Karpas-422 (cell line): Measurements from ENCODE around the gene PLPPR1. TPM values are rescaled to one million over a fixed set of nuclear protein-coding genes. Genes with fewer than 3 reads are reported as not detected.
A peak's percentile ranks its signal among the peaks of the same experiment; 100 is the strongest.

Experiments
- DNase-seq: peaks from one replicate; pipeline ENCODE4 v3.0.0-alpha.2; 2015
- H2AFZ ChIP-seq: fragments of 200-600 bp; sonication (generic); 2 replicates; pipeline ENCODE4 v1.6.1; 2014; ENCODE audit warnings: antibody characterized with exemption, low read length, mixed read lengths
- H3K27ac ChIP-seq: fragments of 200-600 bp; sonication (generic); 2 replicates; pipeline ENCODE4 v1.5.1; 2014; ENCODE audit warnings: mild to moderate bottlenecking, low read length, moderate library complexity
- H3K27me3 ChIP-seq: fragments of 200-600 bp; sonication (generic); 2 replicates; pipeline ENCODE4 v1.6.1; 2014; ENCODE audit warnings: low read length, mixed read lengths
- H3K36me3 ChIP-seq: fragments of 200-600 bp; sonication (generic); 2 replicates; pipeline ENCODE4 v1.6.1; 2014; ENCODE audit warnings: low read length, mixed read lengths; ENCODE audit not compliant: insufficient read depth
- H3K4me1 ChIP-seq: fragments of 200-600 bp; sonication (generic); 2 replicates; pipeline ENCODE4 v1.6.1; 2014; ENCODE audit warnings: mild to moderate bottlenecking, low read length, mixed read lengths
- H3K4me2 ChIP-seq: fragments of 200-600 bp; sonication (generic); 2 replicates; pipeline ENCODE4 v1.6.1; 2014; ENCODE audit warnings: low read length, low read depth, mild to moderate bottlenecking; ENCODE audit not compliant: poor library complexity, severe bottlenecking
- H3K4me3 ChIP-seq: fragments of 200-600 bp; sonication (generic); 2 replicates; pipeline ENCODE4 v1.5.1; 2014; ENCODE audit warnings: mild to moderate bottlenecking, antibody characterized with exemption, low read length, mixed read lengths
- H3K79me2 ChIP-seq: fragments of 200-600 bp; sonication (generic); 2 replicates; pipeline ENCODE4 v1.6.1; 2014; ENCODE audit warnings: mild to moderate bottlenecking, low read length, mixed read lengths
- H3K9ac ChIP-seq: fragments of 200-600 bp; sonication (generic); 2 replicates; pipeline ENCODE4 v1.6.0; 2014; ENCODE audit warnings: low read length
- H3K9me2 ChIP-seq: fragments of 200-600 bp; sonication (generic), shearing (Covaris generic); replicated peaks from 2 replicates; pipeline ENCODE4 v1.6.0; 2014; ENCODE audit warnings: mild to moderate bottlenecking, low read length, moderate library complexity; ENCODE audit not compliant: insufficient read depth
- H3K9me3 ChIP-seq: fragments of 300-700, 200-600 bp; sonication (generic); 2 replicates; pipeline ENCODE4 v1.6.1; 2014; ENCODE audit warnings: low read length, mixed read lengths
- H4K20me1 ChIP-seq: fragments of 200-600 bp; sonication (generic); 2 replicates; pipeline ENCODE4 v1.6.1; 2014; ENCODE audit warnings: mild to moderate bottlenecking, antibody characterized with exemption, low read length, low read depth; ENCODE audit not compliant: insufficient read depth
- total RNA-seq: library from RNA; depleted of rRNA; stranded (reverse); fragments of >200 nt; shearing (Covaris generic); gene quantifications from 2 replicates; pipeline ENCODE4 v1.2.3, GENCODE V29; 2014; ENCODE audit warnings: low replicate concordance

The PLPPR1 gene
- total RNA-seq, 1 experiment from 2014 or later: not detected

- no peak overlapping the region for H3K9ac ChIP-seq
- no peak overlapping the region for H3K4me2 ChIP-seq
- no peaks in the 10 kb centered on the region for H3K36me3 ChIP-seq
- no peaks in the 10 kb centered on the region for H4K20me1 ChIP-seq
- no peak overlapping the region for H3K27ac ChIP-seq
- no peak for DNase-seq
- no peaks in the 10 kb centered on the region for H3K79me2 ChIP-seq
- no peaks in the 10 kb centered on the region for H3K27me3 ChIP-seq
- H3K4me1 ChIP-seq: no peaks in the 10 kb centered on the region
- no peak overlapping the region for H2AFZ ChIP-seq
- no peak overlapping the region for H3K4me3 ChIP-seq
- no peaks in the 10 kb centered on the region for H3K9me3 ChIP-seq
- no peaks in the 10 kb centered on the region for H3K9me2 ChIP-seq
Observed at GRCh38 chr9:101200852-101201251, 172.3 kb downstream of the PLPPR1 start.

- DNase-seq: no peak
- H3K4me2 ChIP-seq: no peak overlapping the region
Observed at GRCh38 chr9:101201630-101202029, 173.1 kb downstream of the PLPPR1 start.

DNA sequence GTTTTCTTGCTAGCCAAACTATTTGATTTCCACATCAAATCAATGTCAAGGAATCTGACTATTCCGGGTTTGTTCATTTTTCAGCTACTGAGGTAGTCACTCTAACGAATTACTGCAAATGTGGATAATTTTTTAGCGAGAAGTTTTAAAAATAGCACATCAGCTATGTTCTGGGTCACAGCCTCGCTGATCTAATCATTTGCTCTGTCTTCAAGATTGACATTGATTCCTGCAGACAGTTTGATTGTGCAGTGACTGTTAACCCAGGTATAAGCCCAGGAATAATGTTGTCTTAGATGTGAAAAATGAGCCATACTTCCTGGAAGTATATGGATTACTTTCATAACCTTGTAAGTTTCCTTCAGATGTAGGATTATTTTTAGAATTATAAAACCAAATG is 181.1 kb downstream of the PLPPR1 start:
- no peaks in the 10 kb centered on the region for H3K27me3 ChIP-seq
- no peak overlapping the region for H2AFZ ChIP-seq
- H3K9ac ChIP-seq: no peak overlapping the region
- no peak overlapping the region for H3K4me3 ChIP-seq
- H3K27ac ChIP-seq: no peak overlapping the region
- H3K36me3 ChIP-seq: no peaks in the 10 kb centered on the region
- H3K4me2 ChIP-seq: no peak overlapping the region
- no peaks in the 10 kb centered on the region for H3K9me2 ChIP-seq
- H4K20me1 ChIP-seq: no peaks in the 10 kb centered on the region
- DNase-seq: no peak
- no peaks in the 10 kb centered on the region for H3K9me3 ChIP-seq
- H3K4me1 ChIP-seq: no peaks in the 10 kb centered on the region
- no peaks in the 10 kb centered on the region for H3K79me2 ChIP-seq

More at GRCh38 chr9:101201630-101202029, 173.1 kb downstream of the PLPPR1 start:
- no peak overlapping the region for H3K27ac ChIP-seq
- no peaks in the 10 kb centered on the region for H3K79me2 ChIP-seq
- H3K4me3 ChIP-seq: no peak overlapping the region
- H4K20me1 ChIP-seq: no peaks in the 10 kb centered on the region
- H3K4me1 ChIP-seq: no peaks in the 10 kb centered on the region
- no peaks in the 10 kb centered on the region for H3K27me3 ChIP-seq
- no peaks in the 10 kb centered on the region for H3K9me3 ChIP-seq
- no peaks in the 10 kb centered on the region for H3K9me2 ChIP-seq
- no peak overlapping the region for H2AFZ ChIP-seq
- no peak overlapping the region for H3K9ac ChIP-seq
- no peaks in the 10 kb centered on the region for H3K36me3 ChIP-seq

- Histone ChIP-seq H3K9ac (no peak overlapping the region), H3K4me1 (no peaks in the 10 kb centered on the region), H3K9me3 (no peaks in the 10 kb centered on the region), H3K79me2 (no peaks in the 10 kb centered on the region), H3K4me2 (no peak overlapping the region), H4K20me1 (no peaks in the 10 kb centered on the region), H3K36me3 (no peaks in the 10 kb centered on the region), H3K4me3 (no peak overlapping the region), H3K27ac (no peak overlapping the region), H3K9me2 (no peaks in the 10 kb centered on the region), H3K27me3 (no peaks in the 10 kb centered on the region), H2AFZ (no peak overlapping the region)
- DNase-seq: no peak
Observed at GRCh38 chr9:101212661-101213060, 184.1 kb downstream of the PLPPR1 start.

GRCh38 chr9:101219030-101219429 is 190.5 kb downstream of the PLPPR1 start:
- no peak overlapping the region for H3K9ac ChIP-seq
- no peak overlapping the region for H3K27ac ChIP-seq
- H3K4me2 ChIP-seq: no peak overlapping the region
- no peaks in the 10 kb centered on the region for H3K4me1 ChIP-seq
- no peaks in the 10 kb centered on the region for H3K9me2 ChIP-seq
- no peaks in the 10 kb centered on the region for H3K9me3 ChIP-seq
- H3K36me3 ChIP-seq: no peaks in the 10 kb centered on the region
- no peaks in the 10 kb centered on the region for H3K79me2 ChIP-seq
- DNase-seq: no peak
- H4K20me1 ChIP-seq: no peaks in the 10 kb centered on the region
- H3K27me3 ChIP-seq: no peaks in the 10 kb centered on the region
- H2AFZ ChIP-seq: no peak overlapping the region
- no peak overlapping the region for H3K4me3 ChIP-seq

DNA sequence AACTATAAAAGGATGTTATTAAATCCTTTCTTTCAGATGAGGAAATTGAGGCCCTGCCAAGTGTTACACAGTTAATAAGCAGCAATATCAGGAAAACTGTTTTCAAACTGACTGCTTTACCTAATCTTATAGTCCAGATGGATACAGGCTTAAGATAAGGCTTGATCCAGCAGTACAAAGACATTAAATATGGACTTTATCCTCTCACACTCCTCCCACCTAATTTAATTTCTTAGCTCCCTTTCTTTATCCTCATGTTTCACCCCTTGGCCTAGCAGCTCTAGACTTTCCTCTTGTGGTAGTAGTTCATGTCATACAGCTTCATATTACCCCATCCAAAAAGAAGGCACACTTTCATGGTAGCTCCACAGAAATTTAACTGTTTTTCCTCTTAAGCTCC is 191.8 kb downstream of the PLPPR1 start:
- no peaks in the 10 kb centered on the region for H3K27me3 ChIP-seq
- no peaks in the 10 kb centered on the region for H3K79me2 ChIP-seq
- H3K36me3 ChIP-seq: no peaks in the 10 kb centered on the region
- H3K9me3 ChIP-seq: no peaks in the 10 kb centered on the region
- H3K4me1 ChIP-seq: no peaks in the 10 kb centered on the region
- no peak for DNase-seq
- no peaks in the 10 kb centered on the region for H3K9me2 ChIP-seq
- no peak overlapping the region for H3K4me2 ChIP-seq
- no peak overlapping the region for H3K27ac ChIP-seq
- H4K20me1 ChIP-seq: no peaks in the 10 kb centered on the region
- no peak overlapping the region for H3K9ac ChIP-seq
- no peak overlapping the region for H2AFZ ChIP-seq
- no peak overlapping the region for H3K4me3 ChIP-seq

GRCh38 chr9:101225271-101225670 is 196.7 kb downstream of the PLPPR1 start:
- no peaks in the 10 kb centered on the region for H3K9me3 ChIP-seq
- H3K9me2 ChIP-seq: no peaks in the 10 kb centered on the region
- H4K20me1 ChIP-seq: no peaks in the 10 kb centered on the region
- no peak overlapping the region for H3K4me3 ChIP-seq
- no peak overlapping the region for H2AFZ ChIP-seq
- no peaks in the 10 kb centered on the region for H3K4me1 ChIP-seq
- H3K36me3 ChIP-seq: no peaks in the 10 kb centered on the region
- no peak for DNase-seq
- H3K4me2 ChIP-seq: no peak overlapping the region
- no peaks in the 10 kb centered on the region for H3K79me2 ChIP-seq
- no peak overlapping the region for H3K9ac ChIP-seq
- H3K27me3 ChIP-seq: no peaks in the 10 kb centered on the region
- no peak overlapping the region for H3K27ac ChIP-seq

- H3K27ac ChIP-seq: no peak overlapping the region
- H3K4me1 ChIP-seq: no peaks in the 10 kb centered on the region
- H3K4me2 ChIP-seq: no peak overlapping the region
- H3K9me3 ChIP-seq: no peaks in the 10 kb centered on the region
- no peaks in the 10 kb centered on the region for H3K9me2 ChIP-seq
- no peaks in the 10 kb centered on the region for H3K36me3 ChIP-seq
- H2AFZ ChIP-seq: no peak overlapping the region
- H3K79me2 ChIP-seq: no peaks in the 10 kb centered on the region
- no peak for DNase-seq
- H3K27me3 ChIP-seq: no peaks in the 10 kb centered on the region
- no peaks in the 10 kb centered on the region for H4K20me1 ChIP-seq
- H3K4me3 ChIP-seq: no peak overlapping the region
- H3K9ac ChIP-seq: no peak overlapping the region
Observed at GRCh38 chr9:101226161-101226560, 197.6 kb downstream of the PLPPR1 start.

DNA sequence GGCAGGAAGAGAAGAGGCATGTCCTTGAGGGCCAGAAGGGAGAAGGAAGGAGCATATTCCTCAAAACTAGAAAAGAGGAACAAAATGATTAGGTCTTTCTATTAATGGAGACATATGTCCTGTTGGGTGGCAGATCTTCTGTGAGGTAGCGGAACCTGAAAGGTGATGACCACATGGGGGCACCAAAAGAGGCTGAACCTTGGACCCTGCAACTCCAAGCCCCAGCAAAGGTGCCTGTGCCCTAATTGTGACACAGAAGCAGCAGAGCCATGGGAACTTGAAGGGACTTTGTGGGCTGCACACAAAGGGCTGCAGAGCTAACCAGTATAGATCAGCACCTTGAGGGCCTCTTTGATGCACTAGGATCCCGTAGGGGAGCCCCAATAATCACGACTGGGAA is 198.3 kb downstream of the PLPPR1 start:
- Histone ChIP-seq H3K36me3 (no peaks in the 10 kb centered on the region), H3K4me3 (no peak overlapping the region), H4K20me1 (no peaks in the 10 kb centered on the region), H3K27ac (no peak overlapping the region), H3K4me2 (no peak overlapping the region), H3K79me2 (no peaks in the 10 kb centered on the region), H3K9me2 (no peaks in the 10 kb centered on the region), H3K9ac (no peak overlapping the region), H2AFZ (no peak overlapping the region), H3K4me1 (no peaks in the 10 kb centered on the region), H3K9me3 (no peaks in the 10 kb centered on the region), H3K27me3 (no peaks in the 10 kb centered on the region)
- DNase-seq: peak; percentile 56
